HUES64 (cell line): Measurements from ENCODE around the gene TNFSF11.
A peak's percentile ranks its signal among the peaks of the same experiment; 100 is the strongest.

ENCODE experiments used
- H3K27ac ChIP-seq: 2 replicates; pipeline ENCODE4 v1.7.0; 2013; ENCODE audit warnings: low read depth, low read length, inconsistent platforms
- H3K27me3 ChIP-seq: 2 replicates; pipeline ENCODE4 v1.6.1; 2013; ENCODE audit warnings: mild to moderate bottlenecking, low read length; ENCODE audit not compliant: insufficient read depth
- H3K36me3 ChIP-seq: 2 replicates; pipeline ENCODE4 v1.6.1; 2013; ENCODE audit warnings: mild to moderate bottlenecking, low read length; ENCODE audit not compliant: insufficient read depth
- H3K4me1 ChIP-seq: 2 replicates; pipeline ENCODE4 v1.6.1; 2013; ENCODE audit warnings: mild to moderate bottlenecking, low read length, moderate library complexity; ENCODE audit not compliant: insufficient read depth
- H3K4me3 ChIP-seq: 2 replicates; pipeline ENCODE4 v1.5.1; 2013; ENCODE audit warnings: mild to moderate bottlenecking, low read length, moderate library complexity
- H3K9ac ChIP-seq: 2 replicates; pipeline ENCODE4 v1.6.1; 2013; ENCODE audit warnings: mild to moderate bottlenecking, low read depth, low read length
- H3K9me3 ChIP-seq: 2 replicates; pipeline ENCODE4 v1.6.1; 2013; ENCODE audit warnings: low read depth, low read length; ENCODE audit not compliant: insufficient read depth
- WGBS: fragments of 150-250, 120-280 bp; methylation state at CpG from one replicate; pipeline ENCODE4 v1.1.7; 2013; ENCODE audit warnings: missing lambda C conversion rate; 5-methylcytosine and 5-hydroxymethylcytosine counted together

TNFSF11 gene

DNA sequence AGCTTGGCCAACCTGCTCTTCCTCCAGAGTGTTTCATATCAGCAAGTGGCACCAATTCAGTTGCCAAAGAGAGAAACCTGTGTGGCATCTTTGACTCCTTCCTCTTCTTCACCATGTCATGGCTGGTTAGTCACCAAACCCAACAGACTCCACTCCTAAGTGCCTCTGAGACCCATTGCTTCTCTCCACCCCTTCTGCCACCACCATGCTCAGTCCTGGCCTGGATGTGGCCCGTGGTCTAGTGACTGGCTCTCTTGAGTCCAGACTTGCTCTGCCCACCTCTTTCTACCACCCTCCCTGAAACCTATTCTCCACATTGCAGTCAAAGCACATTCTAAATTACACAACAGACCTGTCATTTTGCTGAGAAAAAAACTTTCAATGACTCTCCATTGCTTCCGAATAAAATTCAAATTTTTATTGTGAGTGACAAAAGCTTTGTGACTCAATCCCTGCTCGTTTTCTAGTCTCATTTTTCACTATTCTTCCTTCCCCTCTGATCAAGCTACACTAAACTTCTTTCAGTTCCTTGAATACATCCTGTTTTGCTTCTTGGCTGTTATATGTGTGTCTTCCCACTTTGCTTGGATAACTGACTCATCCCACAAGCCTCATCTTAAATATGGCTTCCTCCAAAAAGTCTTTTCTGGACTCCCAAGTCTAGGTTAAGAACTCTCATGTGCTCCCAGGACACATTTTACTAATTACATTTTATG is 12.0 kb upstream of the TNFSF11 start:
- 75% methylated on average over 3 of the region's 3 CpGs for WGBS
- Histone ChIP-seq H3K9me3 (peaks cover 18% of the 10 kb centered on the region), H3K27me3 (no peaks in the 10 kb centered on the region), H3K36me3 (no peaks in the 10 kb centered on the region), H3K9ac (no peak overlapping the region), H3K4me3 (no peak overlapping the region), H3K4me1 (no peaks in the 10 kb centered on the region), H3K27ac (no peak overlapping the region)

DNA sequence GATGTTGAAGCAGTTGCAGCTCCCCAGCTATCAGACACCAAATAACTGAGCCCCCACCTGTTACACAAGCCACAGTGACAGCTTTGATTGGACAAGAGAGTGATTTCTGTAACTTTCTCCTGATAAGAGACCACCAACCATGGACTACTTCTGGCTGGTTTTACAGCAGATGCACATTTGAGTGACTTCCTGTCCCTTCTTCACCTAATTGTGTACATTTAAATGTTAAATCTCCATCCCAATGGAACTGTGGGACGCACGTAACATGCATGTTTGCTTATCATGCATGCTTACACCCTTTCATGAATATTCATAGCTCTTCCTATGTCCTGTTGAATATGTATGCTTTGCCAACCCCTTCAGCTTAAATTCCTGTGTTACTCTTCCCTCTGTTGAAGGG is 6.0 kb upstream of the TNFSF11 start:
- Histone ChIP-seq H3K27ac (0 out of 2 replicates have a peak overlapping the region, but pooled peaks have one; percentile 39), H3K4me1 (peaks cover 13% of the 10 kb centered on the region), H3K9ac (no peak overlapping the region), H3K4me3 (no peak overlapping the region), H3K27me3 (no peaks in the 10 kb centered on the region), H3K9me3 (peaks cover 15% of the 10 kb centered on the region), H3K36me3 (no peaks in the 10 kb centered on the region)
- WGBS = 40% methylated on average over 2 of the region's 2 CpGs

GRCh38 chr13:42569576-42570344 is 4.2 kb upstream of the TNFSF11 start:
- Histone ChIP-seq H3K27ac (no peak overlapping the region), H3K4me3 (no peak overlapping the region), H3K27me3 (peaks cover 17% of the 10 kb centered on the region), H3K4me1 (peaks cover 13% of the 10 kb centered on the region), H3K9me3 (peaks cover 5% of the 10 kb centered on the region; the same call in 1 of the 2 replicates), H3K9ac (no peak overlapping the region), H3K36me3 (no peaks in the 10 kb centered on the region)
- 100% methylated on average over 2 of the region's 3 CpGs for WGBS

- peaks cover 5% of the 10 kb centered on the region; the same call in 1 of the 2 replicates for H3K9me3 ChIP-seq
- H3K27ac ChIP-seq = no peak overlapping the region
- 93% methylated on average over 2 of the region's 2 CpGs for WGBS
- H3K9ac ChIP-seq = no peak overlapping the region
- H3K4me1 ChIP-seq = peaks cover 26% of the 10 kb centered on the region
- H3K4me3 ChIP-seq = no peak overlapping the region
- peaks cover 33% of the 10 kb centered on the region for H3K27me3 ChIP-seq
- H3K36me3 ChIP-seq = no peaks in the 10 kb centered on the region
Observed at GRCh38 chr13:42571895-42572294, 2.1 kb upstream of the TNFSF11 start.

GRCh38 chr13:42574435-42575311 is 721 bp downstream of the TNFSF11 start:
- no peaks in the 10 kb centered on the region for H3K36me3 ChIP-seq
- peaks cover 5% of the 10 kb centered on the region; the same call in 1 of the 2 replicates for H3K9me3 ChIP-seq
- peak overlapping the region; percentile 65 for H3K4me3 ChIP-seq
- 2% methylated on average over 51 of the region's 51 CpGs for WGBS
- H3K27ac ChIP-seq = no peak overlapping the region
- peaks cover 33% of the 10 kb centered on the region for H3K27me3 ChIP-seq
- peak overlapping the region; percentile 51 for H3K9ac ChIP-seq
- H3K4me1 ChIP-seq = peaks cover 27% of the 10 kb centered on the region

DNA sequence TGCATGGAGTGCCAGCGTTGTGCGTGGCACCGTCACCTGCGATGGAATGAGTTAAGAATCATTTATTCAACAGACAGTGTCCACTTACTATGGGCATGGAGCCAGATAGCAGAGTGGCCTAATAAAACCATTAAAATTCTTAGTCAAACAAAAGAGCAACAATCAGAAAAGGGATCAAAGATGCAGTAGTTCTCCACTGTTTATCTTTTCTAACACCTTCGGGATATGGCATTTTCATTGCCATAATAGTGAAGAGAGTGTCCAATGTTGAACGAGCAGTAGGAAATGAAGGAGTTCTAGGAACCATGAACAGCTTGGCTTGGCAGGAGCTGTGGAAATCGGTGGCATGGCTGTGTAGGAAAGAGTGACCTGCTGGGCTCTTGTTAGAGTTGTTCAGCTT is 2.0 kb downstream of the TNFSF11 start:
- Histone ChIP-seq H3K36me3 (no peaks in the 10 kb centered on the region), H3K9ac (no peak overlapping the region), H3K27me3 (peaks cover 33% of the 10 kb centered on the region), H3K9me3 (peaks cover 5% of the 10 kb centered on the region; the same call in 1 of the 2 replicates), H3K27ac (no peak overlapping the region), H3K4me1 (peaks cover 32% of the 10 kb centered on the region), H3K4me3 (0 out of 2 replicates have a peak overlapping the region, but pooled peaks have one; percentile 65)
- 88% methylated on average over 7 of the region's 7 CpGs for WGBS

- WGBS = 88% methylated on average over 3 of the region's 4 CpGs
- Histone ChIP-seq H3K4me1 (peaks cover 32% of the 10 kb centered on the region), H3K9ac (no peak overlapping the region)
Observed at GRCh38 chr13:42577538-42577937, 3.6 kb downstream of the TNFSF11 start.

DNA sequence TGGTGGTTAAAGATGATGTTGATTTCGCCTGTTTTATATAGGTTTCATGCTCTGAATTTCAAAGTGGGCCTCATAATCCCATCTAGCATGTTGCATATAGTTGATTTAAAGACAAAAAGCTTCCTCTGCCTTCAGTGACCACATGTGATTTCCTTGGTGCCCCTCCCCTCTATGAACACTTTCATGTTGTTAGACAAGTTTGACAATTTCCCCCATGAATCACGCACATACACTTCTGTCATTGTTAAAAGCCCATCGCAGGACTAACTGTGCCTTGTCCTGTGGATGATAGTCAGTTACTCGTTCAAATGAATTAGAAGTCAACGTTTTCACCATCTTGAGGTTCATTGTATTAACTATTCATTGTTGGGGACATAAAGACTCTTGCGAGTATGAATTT is 6.7 kb downstream of the TNFSF11 start:
- no peaks in the 10 kb centered on the region for H3K9me3 ChIP-seq
- peaks cover 7% of the 10 kb centered on the region for H3K27me3 ChIP-seq
- H3K36me3 ChIP-seq = peaks cover 10% of the 10 kb centered on the region; the same call in 1 of the 2 replicates
- H3K4me1 ChIP-seq = peaks cover 25% of the 10 kb centered on the region
- H3K4me3 ChIP-seq = no peak overlapping the region
- H3K9ac ChIP-seq = no peak overlapping the region
- no peak overlapping the region for H3K27ac ChIP-seq
- WGBS = 80% methylated on average over 6 of the region's 6 CpGs

More at GRCh38 chr13:42577538-42577937, 3.6 kb downstream of the TNFSF11 start:
- H3K27ac ChIP-seq = no peak overlapping the region
- H3K9me3 ChIP-seq = no peaks in the 10 kb centered on the region; the same call in 1 of the 2 replicates
- H3K36me3 ChIP-seq = peaks cover 8% of the 10 kb centered on the region; the same call in 1 of the 2 replicates
- H3K4me3 ChIP-seq = no peak overlapping the region
- peaks cover 33% of the 10 kb centered on the region for H3K27me3 ChIP-seq

DNA sequence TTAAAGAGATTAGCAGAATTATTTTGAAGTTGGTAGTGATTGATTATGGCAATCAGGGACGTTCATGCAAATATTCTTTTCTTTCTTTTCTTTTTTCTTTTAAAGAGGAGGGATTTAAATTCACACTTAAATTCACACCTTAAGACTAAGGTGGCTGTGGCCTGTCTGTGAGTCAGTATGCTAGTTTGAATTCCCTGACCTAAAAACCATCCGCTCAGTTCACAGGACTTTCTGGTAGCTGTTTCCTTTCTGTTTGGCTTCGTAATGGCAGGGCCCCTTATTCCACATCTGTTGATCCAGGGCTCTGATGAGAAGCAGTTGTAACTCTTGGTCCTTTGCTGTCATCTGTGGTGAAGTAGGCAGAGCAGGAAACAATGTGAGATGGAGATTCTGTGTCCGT is 7.5 kb downstream of the TNFSF11 start:
- Histone ChIP-seq H3K4me1 (peaks cover 21% of the 10 kb centered on the region; the same call in 1 of the 2 replicates), H3K27me3 (peaks cover 3% of the 10 kb centered on the region; the same call in 1 of the 2 replicates), H3K27ac (no peak overlapping the region), H3K9ac (no peak overlapping the region), H3K4me3 (no peak overlapping the region), H3K36me3 (peaks cover 10% of the 10 kb centered on the region; the same call in 1 of the 2 replicates), H3K9me3 (no peaks in the 10 kb centered on the region)
- WGBS = 82% methylated on average over 3 of the region's 4 CpGs

DNA sequence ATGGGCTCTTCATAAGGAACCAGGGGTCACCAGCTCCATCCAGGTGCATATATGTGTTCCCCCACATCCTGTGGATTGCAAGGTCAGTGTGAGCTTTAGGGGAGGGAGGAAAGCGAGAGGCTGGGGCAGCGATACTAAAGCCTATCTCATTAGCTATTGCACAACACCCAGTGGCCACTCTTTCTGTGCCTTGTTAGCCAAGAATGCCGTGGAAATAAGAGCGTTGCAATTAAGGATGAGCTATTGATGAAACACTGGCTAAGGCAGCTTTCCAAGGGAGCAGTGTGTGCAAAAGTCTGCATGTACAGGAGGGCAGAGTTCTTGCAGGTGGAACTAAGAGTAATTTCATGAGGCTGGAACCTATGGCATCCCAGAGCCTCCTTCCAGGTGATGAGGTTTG is 17.6 kb downstream of the TNFSF11 start:
- no peaks in the 10 kb centered on the region for H3K36me3 ChIP-seq
- no peak overlapping the region for H3K4me3 ChIP-seq
- no peaks in the 10 kb centered on the region for H3K27me3 ChIP-seq
- no peak overlapping the region for H3K9ac ChIP-seq
- no peaks in the 10 kb centered on the region for H3K9me3 ChIP-seq
- no peak overlapping the region; the same call in 1 of the 2 replicates for H3K27ac ChIP-seq
- H3K4me1 ChIP-seq = peaks cover 30% of the 10 kb centered on the region
- WGBS = 92% methylated on average over 4 of the region's 4 CpGs
